Spleen (tissue), 7 donors: ENCODE data around the gene GRK5.

Source experiments
- POLR2AphosphoS5 ChIP-seq, 3 donors: sonication (generic); formaldehyde crosslinking; IDR thresholded peaks; one replicate each; pipeline ENCODE4 v1.5.1; 2017; ENCODE audit warnings: antibody characterized with exemption in 3 of 3
- TF ChIP-seq, protein P1 (sequence below), 11 experiments: fragments of 200-600 bp in 7 of 11; fragments of 450-650 bp in 4 of 11; sonication (generic) in 4 of 11; IDR thresholded peaks in 8 of 11; conservative IDR thresholded peaks in 3 of 11; 1 replicate in 7 of 11; 2 replicates in 4 of 11; pipeline versions ENCODE4 v1.4.0 to v1.8.0; 2016 to 2021; ENCODE audit warnings: antibody characterized with exemption in 11 of 11, inconsistent platforms in 4 of 11, mild to moderate bottlenecking in 1 of 11
- donor health status: DM: no; HTN: no; CAD: no; lungs with moderate emphysema.
- donor health status: DM: no; HTN: no; CAD: no.
- donor health status: DM: no; HTN: no; CAD: no.

DNA sequence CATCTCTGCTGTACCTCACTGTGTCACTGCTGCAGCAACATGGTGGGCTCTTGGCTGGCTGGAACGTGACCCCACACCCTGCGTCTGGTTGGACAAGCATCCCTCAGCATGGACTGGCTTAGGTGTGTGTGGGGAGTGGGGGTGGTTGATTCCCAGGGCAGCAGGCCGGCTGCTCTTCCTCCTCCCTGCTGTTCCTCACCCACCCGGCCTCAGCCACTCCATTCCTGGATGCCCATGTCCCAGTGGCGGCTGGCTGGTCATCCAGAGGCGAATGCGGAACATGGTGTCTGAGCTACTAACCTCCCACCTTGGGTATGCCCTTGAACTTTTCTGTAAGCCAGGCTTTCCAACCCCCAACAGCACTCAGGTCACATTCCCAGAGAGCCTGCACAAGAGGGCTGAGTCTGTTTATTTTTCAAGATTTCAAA, 81.2 kb downstream of the GRK5 start:
- TF ChIP-seq, protein P1, sequence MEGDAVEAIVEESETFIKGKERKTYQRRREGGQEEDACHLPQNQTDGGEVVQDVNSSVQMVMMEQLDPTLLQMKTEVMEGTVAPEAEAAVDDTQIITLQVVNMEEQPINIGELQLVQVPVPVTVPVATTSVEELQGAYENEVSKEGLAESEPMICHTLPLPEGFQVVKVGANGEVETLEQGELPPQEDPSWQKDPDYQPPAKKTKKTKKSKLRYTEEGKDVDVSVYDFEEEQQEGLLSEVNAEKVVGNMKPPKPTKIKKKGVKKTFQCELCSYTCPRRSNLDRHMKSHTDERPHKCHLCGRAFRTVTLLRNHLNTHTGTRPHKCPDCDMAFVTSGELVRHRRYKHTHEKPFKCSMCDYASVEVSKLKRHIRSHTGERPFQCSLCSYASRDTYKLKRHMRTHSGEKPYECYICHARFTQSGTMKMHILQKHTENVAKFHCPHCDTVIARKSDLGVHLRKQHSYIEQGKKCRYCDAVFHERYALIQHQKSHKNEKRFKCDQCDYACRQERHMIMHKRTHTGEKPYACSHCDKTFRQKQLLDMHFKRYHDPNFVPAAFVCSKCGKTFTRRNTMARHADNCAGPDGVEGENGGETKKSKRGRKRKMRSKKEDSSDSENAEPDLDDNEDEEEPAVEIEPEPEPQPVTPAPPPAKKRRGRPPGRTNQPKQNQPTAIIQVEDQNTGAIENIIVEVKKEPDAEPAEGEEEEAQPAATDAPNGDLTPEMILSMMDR (IDR thresholded peaks at IDR 0.05 in 8 of 11, conservative IDR thresholded peaks at IDR 0.05 in 3 of 11) = no peak
- TF ChIP-seq POLR2AphosphoS5 (IDR thresholded peaks at IDR 0.05) = peak in 1 of 3 donors; percentile 17
